ENCODE results near the gene C1QTNF7. TPM values are rescaled to one million over a fixed set of nuclear protein-coding genes. Genes with fewer than 3 reads are reported as not detected.

Gene C1QTNF7
- polyA plus RNA-seq, 1 of the 3 experiments (the other 2 are of a cell fraction) = not detected

DNA sequence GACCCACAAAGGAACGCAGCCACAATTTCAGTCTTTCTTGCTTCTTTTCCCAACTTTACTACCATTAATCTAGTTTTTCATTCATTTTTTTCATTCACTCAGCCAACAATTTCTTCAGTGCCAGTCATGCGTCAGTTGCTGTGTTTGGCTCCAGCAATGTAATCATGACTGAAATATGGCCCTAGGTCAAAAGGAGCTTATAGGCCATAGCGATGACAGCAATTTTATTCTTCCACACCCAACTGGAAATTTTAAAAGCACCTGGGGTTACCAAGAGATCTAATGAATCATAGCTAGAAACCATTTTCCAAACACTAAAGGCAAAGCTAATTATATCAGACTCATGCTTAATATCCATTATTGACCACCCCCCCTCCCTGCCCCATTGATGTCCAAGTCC is 29.8 kb upstream of the C1QTNF7 start:
- H4K20me1 ChIP-seq (ENCODE audit: insufficient read depth) = no peaks in the 10 kb centered on the region

More for the DNA sequence above, 29.8 kb upstream of the C1QTNF7 start:
- CTCF ChIA-PET = interaction anchor here (1.1 to 3.5 kb wide), 5 partner anchors 11 to 166 kb away, joined by 3 to 21 read pairs (median 5); no protein-coding TSS in a partner anchor
- Histone ChIP-seq H3K4me2 (no peak overlapping the region), H3K79me2 (ENCODE audit: insufficient read depth) (no peaks in the 10 kb centered on the region), H3K9me3 (no peaks in the 10 kb centered on the region), H3K27me3 (ENCODE audit: insufficient read depth) (no peaks in the 10 kb centered on the region), H3K9me2 (no peaks in the 10 kb centered on the region), H2AFZ (ENCODE audit: low read depth) (no peak overlapping the region), H3K4me3 (ENCODE audit: low read depth in 2 of 2, low read length in 1 of 2) (no peak overlapping the region), H3K27ac (ENCODE audit: low read depth in 2 of 2, low read length in 1 of 2) (no peak overlapping the region), H3F3A (replicated peaks; ENCODE audit: insufficient read depth) (no peaks in the 10 kb centered on the region), H3K4me1 (ENCODE audit: control insufficient read depth in 1 of 2, insufficient read depth in 2 of 2, low read depth in 1 of 2, low read length in 1 of 2) (peaks cover 14 to 31% of the 10 kb centered on the region in 2 experiments; a peak in 3 of 4 replicates), H3K9ac (no peak overlapping the region), H3K36me3 (replicated peaks in 1 of 2; ENCODE audit: control insufficient read depth in 1 of 2, insufficient read depth in 2 of 2, low read length in 1 of 2) (no peaks in the 10 kb centered on the region)
- POLR2A ChIA-PET = no interaction called here
- 69% methylated on average over 3 of the region's 3 CpGs for WGBS (ENCODE audit: low lambda C conversion rate)
- DNase-seq = no peak
- TF ChIP-seq NRF1 (IDR thresholded peaks at IDR 0.05; ENCODE audit: low read depth, low read length) = no peak
- TF ChIP-seq RFX5 (IDR thresholded peaks at IDR 0.05; ENCODE audit: low read length) = no peak
- no peak for TF ChIP-seq FOSL2 (IDR thresholded peaks at IDR 0.05; ENCODE audit: borderline replicate concordance, low read depth)
- TF ChIP-seq JUND (IDR thresholded peaks at IDR 0.05) = no peak
- TF ChIP-seq MEF2A (IDR thresholded peaks at IDR 0.05; ENCODE audit: borderline replicate concordance, low read depth) = no peak
- no peak for TF ChIP-seq SIN3A (IDR thresholded peaks at IDR 0.05; ENCODE audit: borderline replicate concordance, low read depth, low read length)
- TF ChIP-seq, protein P1, sequence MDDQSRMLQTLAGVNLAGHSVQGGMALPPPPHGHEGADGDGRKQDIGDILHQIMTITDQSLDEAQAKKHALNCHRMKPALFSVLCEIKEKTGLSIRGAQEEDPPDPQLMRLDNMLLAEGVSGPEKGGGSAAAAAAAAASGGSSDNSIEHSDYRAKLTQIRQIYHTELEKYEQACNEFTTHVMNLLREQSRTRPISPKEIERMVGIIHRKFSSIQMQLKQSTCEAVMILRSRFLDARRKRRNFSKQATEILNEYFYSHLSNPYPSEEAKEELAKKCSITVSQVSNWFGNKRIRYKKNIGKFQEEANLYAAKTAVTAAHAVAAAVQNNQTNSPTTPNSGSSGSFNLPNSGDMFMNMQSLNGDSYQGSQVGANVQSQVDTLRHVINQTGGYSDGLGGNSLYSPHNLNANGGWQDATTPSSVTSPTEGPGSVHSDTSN (IDR thresholded peaks at IDR 0.05) = no peak
- TF ChIP-seq RCOR1 (IDR thresholded peaks at IDR 0.05; ENCODE audit: low read length) = no peak
- TF ChIP-seq FOXJ3 (CRISPR knock-in tag; IDR thresholded peaks at IDR 0.05) = no peak
- TF ChIP-seq FOXM1 (IDR thresholded peaks at IDR 0.05; ENCODE audit: low read depth) = no peak
- TF ChIP-seq, protein P2, sequence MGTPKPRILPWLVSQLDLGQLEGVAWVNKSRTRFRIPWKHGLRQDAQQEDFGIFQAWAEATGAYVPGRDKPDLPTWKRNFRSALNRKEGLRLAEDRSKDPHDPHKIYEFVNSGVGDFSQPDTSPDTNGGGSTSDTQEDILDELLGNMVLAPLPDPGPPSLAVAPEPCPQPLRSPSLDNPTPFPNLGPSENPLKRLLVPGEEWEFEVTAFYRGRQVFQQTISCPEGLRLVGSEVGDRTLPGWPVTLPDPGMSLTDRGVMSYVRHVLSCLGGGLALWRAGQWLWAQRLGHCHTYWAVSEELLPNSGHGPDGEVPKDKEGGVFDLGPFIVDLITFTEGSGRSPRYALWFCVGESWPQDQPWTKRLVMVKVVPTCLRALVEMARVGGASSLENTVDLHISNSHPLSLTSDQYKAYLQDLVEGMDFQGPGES (IDR thresholded peaks at IDR 0.05; ENCODE audit: low read depth, low read length) = no peak
- TF ChIP-seq, protein P3, sequence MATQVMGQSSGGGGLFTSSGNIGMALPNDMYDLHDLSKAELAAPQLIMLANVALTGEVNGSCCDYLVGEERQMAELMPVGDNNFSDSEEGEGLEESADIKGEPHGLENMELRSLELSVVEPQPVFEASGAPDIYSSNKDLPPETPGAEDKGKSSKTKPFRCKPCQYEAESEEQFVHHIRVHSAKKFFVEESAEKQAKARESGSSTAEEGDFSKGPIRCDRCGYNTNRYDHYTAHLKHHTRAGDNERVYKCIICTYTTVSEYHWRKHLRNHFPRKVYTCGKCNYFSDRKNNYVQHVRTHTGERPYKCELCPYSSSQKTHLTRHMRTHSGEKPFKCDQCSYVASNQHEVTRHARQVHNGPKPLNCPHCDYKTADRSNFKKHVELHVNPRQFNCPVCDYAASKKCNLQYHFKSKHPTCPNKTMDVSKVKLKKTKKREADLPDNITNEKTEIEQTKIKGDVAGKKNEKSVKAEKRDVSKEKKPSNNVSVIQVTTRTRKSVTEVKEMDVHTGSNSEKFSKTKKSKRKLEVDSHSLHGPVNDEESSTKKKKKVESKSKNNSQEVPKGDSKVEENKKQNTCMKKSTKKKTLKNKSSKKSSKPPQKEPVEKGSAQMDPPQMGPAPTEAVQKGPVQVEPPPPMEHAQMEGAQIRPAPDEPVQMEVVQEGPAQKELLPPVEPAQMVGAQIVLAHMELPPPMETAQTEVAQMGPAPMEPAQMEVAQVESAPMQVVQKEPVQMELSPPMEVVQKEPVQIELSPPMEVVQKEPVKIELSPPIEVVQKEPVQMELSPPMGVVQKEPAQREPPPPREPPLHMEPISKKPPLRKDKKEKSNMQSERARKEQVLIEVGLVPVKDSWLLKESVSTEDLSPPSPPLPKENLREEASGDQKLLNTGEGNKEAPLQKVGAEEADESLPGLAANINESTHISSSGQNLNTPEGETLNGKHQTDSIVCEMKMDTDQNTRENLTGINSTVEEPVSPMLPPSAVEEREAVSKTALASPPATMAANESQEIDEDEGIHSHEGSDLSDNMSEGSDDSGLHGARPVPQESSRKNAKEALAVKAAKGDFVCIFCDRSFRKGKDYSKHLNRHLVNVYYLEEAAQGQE (IDR thresholded peaks at IDR 0.05; ENCODE audit: low read depth, low read length) = no peak
- no peak for TF ChIP-seq EZH2phosphoT487 (IDR thresholded peaks at IDR 0.05; ENCODE audit: borderline replicate concordance, low read depth)
- TF ChIP-seq ELF1 (IDR thresholded peaks at IDR 0.05) = no peak

Measured in SK-N-SH (cell line).